Measurements from ENCODE around the gene FYTTD1.

Gene FYTTD1

DNA sequence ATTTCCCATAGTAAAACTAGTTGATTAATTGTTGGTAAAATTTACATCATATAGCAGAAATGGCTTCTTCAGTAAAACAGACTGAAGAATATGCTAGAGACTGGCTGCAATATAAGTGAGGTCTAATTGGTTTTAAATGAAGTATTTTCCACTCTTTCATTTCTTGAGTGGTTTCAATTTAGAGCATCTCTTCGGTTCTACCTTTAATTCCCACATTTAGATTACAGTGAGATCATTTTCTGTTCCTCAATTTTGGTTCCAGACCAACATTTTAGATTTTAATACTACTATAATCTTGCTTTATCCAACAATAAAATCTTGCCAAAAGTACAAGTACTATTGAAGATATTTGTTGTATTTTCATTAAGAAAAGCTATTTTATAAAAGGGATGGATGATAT, 40.4 kb downstream of the FYTTD1 start:
- no peak for DNase-seq (ENCODE audit: extremely low read depth in 1 of 2, low read depth in 1 of 2)

DNA sequence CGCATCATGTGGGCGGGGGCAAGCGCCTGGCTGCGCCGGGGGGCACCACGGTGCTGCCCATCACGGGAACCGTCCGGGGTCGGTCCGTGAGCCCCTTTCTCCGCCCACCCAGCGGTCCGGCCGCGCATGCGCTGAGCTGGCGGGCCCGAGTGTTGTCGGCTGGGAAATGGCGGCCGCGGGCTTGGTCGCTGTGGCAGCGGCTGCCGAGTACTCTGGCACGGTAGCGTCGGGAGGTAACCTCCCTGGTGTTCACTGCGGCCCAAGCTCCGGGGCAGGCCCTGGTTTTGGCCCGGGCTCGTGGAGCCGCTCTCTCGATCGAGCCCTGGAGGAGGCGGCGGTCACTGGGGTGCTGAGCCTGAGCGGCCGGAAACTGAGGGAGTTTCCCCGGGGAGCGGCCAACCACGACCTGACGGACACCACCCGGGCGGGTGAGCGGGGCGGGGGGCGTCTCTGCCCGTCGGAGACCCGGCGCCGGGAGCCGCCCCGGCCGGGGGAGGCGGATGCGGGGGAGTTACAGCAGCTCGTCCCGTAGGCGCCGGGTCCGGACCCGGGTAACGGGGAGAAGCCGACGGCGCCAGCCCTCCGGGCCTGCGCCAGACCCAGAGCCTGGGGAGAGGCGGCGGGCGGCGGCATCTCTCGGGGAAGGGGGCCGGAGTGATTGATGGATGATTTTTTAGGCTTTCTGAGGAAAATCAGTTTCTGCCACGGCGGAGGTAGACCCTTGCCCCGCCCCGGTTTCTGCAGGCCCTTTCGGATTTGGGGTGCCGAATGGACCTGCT, 41.6 kb downstream of the FYTTD1 start, which contains the start of gene LRCH3:
LRCH3 (plus strand) TSS at position 142 of the 779 bp plus-strand sequence; CDS start at position 167, 25 bp downstream.
- DNase-seq (ENCODE audit: extremely low read depth in 1 of 2, low read depth in 1 of 2): peak; percentile 72 to 75

DNA sequence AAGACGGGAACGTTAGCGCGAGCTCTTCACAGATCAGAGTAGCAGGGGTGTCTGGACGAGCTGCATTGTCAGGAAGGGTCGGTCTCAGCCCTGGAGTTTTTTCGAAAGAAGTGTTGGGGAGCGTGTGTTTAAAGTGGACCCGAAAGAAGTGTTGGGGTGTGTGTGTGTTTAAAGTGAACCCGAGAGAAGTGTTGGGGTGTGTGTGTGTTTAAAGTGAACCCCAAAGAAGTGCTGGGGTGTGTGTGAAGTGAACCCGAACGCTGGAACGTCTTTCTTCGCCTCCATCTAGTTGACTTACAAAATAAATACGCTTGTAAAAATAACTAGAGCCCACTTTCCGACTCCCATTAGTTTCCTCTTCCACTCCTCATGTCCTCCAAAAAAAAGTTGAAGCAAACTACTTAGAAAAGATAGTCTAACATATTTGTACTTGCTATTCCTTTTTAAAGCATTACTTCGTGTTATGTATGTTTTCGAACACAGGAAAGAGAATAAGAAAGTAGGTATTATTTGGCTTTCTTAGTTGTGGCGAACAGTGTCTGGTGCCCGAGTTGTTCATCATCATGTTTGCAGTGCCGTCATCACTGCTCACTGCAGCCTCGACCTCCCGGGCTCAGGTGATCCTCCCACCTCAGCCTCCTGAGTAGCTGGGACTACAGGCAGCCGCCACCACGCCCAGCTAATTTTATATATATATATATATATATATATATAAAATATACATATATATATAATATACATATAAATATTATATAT, 42.4 kb downstream of the FYTTD1 start:
- no peak for DNase-seq (ENCODE audit: extremely low read depth in 1 of 2, low read depth in 1 of 2)

DNA sequence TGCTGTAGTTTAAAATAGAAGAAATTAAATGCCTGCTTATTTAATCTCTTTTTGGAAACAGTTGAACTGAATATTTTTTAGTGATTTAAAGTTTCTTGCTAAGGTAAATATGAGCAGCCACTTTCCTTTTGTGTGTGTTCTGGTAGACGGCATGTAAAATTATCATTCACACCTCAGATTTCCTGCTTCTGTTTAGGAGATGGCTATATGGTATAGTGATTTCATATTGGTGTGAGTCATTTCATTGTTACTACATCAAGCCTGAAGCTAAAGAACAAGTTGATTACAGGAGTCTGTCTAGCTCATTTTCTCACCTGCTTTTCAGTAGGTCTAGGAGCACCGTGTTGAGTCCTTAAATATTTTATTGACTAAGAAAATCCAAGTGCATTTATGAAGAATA, 43.6 kb downstream of the FYTTD1 start:
- DNase-seq (ENCODE audit: extremely low read depth in 1 of 2, low read depth in 1 of 2): no peak

DNA sequence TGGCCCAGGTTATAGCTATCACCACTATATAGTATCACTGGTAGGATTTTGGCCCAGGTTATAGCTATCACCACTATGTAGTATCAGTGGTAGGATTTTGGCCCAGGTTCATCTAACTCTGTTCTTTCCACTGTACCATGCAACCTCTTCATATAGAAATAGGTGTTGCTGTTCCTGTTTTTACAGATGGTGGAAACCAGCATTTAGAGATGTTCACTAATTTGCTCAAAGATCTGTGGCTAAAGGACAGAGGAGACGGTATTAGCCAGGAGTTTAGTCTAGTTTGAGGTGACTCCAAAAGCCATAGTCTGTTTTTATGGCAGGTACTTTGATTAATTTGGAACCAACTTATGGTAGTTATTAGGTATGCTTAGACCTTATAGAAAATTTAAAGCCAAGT, 44.4 kb downstream of the FYTTD1 start:
- no peak for DNase-seq (ENCODE audit: extremely low read depth in 1 of 2, low read depth in 1 of 2)

DNA sequence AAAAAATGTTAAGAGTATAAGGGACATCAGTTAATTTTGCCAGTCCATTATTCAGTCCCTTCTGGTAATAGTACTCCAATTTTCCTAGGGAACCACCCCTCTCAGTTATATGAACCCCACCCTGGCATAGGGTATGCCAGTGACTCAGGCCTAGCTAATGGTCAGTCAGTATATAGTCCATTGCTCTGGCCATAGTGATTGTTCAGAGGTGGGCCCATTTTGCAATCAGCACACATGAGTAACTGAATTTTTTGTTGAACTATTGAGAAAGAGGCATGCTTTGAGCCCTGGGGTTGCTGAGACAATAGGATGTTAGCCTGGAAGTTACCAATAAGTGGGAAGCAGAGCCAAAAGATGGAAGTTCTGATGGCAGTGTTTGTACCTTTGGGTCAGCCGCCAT, 45.5 kb downstream of the FYTTD1 start:
- DNase-seq (ENCODE audit: extremely low read depth in 1 of 2, low read depth in 1 of 2): no peak

DNA sequence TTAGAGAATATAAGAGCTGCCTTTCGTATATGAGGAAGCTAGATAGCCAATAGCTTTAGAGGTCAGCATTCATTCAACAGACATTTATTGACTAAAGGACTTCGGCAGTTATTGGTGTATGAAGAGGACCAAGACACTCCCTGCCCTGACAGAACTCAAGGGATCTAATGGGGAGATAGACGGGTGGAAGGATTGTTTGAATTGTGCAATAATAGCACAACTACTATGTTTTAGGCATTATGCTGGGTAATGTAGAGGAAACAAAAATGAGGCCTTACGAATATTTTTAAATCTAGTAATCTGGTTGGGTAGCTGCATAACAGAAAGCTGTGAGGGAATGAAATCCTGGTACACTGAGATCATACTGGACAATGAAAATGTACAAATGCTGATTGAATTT, 46.4 kb downstream of the FYTTD1 start:
- DNase-seq (ENCODE audit: extremely low read depth in 1 of 2, low read depth in 1 of 2): no peak

DNA sequence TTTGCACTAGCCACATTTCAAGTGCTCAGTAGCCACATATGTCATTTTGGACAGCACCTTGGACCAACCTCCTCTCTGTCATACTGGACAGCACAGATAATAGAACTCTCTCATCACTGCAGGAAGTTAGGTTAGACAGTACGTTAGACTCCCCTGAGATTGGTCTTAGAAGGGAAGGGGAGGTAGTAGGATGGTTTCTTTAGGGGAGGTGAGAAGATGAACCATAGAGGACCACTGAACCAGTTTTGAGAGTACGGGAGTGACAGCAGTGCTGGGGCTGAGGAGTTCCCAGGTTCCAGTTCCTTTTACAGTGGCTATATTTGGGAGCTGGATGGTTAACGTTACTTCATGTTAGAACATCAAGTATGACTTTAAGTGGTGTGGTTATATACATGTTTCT, 49.2 kb downstream of the FYTTD1 start:
- no peak for DNase-seq (ENCODE audit: extremely low read depth in 1 of 2, low read depth in 1 of 2)

DNA sequence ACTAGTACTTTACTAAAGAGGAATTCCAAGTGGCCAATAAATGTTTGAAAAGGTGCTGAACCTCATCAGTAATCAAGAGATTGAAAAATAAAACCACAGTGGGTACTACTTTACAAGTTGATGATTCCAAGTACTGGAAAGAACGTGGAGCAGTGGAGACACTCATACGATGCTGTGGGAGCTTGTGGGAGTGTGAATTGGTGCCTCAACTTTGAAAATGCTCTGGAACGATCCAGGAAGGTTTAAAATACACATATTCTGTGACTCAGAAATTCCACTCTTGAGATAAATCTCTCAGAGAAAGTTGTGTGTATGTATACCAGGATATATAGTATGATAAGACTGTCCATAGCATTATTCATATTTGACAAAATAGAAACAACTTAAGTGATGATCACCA, 50.7 kb downstream of the FYTTD1 start:
- no peak for DNase-seq (ENCODE audit: extremely low read depth in 1 of 2, low read depth in 1 of 2)

DNA sequence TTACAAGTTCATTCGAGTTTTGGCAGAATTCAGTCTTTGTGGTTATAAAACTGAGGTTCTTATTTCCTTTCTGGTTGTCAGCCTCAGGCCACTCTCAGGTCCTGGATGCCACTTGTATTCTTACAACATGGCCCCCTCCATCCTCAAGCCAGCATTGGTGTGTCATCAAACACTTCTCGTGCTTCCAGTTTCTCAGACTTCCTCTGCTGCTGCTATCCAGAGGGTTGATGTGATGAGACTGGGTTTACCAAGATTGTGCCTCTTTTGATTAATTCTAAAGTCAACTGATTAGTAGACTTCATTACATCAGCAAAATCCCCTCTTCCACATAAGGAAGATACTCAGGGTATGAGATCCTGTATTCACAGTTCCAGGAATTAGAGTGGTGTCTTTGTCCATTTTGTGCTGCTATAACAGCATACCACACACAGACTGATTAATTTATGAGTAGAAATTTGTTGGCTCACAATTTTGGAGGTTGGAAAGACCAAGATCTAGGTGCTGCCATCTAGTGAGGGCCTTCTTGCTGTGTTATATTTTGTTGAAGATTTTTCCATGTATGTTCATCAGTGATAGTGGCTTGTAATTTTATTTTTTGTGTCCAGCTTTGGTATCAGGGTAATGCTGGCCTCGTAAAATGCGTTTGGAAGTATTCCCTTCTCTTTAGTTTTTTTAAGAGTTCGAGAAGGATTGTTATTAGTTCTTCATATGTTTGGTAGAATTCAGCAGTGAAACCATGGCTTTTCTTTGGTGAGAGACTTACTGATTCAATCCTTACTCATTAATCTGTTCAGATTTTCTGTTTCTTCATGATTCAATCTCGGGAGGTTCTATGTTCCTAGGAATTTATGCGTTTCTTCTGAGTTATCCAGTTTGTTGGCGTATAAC, 52.5 kb downstream of the FYTTD1 start:
- DNase-seq (ENCODE audit: extremely low read depth in 1 of 2, low read depth in 1 of 2): no peak

DNA sequence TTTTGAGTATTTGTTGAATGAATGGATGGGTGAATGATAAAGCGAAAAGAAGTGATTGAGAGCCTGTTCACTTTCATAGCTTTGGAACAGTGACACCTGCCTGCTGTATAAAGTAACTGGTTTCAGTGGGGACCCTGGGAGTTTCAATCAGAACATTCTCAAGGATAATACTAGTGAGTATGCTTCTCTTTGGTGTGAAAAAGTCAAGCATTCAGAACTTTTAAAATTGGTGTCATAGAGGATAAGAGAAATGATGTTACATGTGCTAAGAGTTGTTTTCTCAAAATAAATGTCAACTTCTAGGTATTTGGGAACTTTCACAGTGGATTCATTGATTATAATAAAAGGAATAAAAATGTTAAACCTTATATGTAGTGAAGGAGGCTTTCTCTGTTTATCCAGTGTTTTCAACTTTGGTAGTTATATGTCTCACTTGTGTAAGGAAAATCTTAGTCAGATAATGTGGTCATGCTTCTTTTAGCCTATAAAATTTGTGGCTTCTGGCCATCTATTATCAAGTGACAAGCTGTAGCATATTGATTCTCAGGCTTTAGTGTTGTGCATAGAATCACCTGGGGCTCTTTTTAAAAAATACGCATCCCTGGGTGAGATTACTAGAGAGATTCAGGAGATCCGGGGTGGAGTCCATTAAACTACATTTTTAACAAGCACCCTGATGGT, 53.2 kb downstream of the FYTTD1 start:
- no peak for DNase-seq (ENCODE audit: extremely low read depth in 1 of 2, low read depth in 1 of 2)

DNA sequence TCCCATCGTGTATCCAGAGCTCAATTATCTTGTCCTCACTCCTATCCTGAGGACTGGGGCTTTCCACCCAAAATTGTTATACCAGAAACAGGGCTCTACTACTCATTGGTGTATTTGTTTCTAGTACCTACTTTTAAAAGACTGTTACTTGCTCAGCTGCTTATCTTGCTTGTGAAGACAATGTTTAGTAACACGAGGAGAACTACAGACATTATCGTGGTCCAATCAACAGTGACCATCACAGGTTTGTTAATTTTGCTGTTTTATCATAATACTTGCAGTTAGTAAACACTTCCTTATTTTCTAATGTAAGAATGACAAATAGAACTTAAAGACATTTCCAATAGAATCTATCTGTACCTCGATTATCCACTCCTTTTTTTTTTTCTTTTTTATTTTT, 54.8 kb downstream of the FYTTD1 start:
- DNase-seq (ENCODE audit: extremely low read depth in 1 of 2, low read depth in 1 of 2): no peak

DNA sequence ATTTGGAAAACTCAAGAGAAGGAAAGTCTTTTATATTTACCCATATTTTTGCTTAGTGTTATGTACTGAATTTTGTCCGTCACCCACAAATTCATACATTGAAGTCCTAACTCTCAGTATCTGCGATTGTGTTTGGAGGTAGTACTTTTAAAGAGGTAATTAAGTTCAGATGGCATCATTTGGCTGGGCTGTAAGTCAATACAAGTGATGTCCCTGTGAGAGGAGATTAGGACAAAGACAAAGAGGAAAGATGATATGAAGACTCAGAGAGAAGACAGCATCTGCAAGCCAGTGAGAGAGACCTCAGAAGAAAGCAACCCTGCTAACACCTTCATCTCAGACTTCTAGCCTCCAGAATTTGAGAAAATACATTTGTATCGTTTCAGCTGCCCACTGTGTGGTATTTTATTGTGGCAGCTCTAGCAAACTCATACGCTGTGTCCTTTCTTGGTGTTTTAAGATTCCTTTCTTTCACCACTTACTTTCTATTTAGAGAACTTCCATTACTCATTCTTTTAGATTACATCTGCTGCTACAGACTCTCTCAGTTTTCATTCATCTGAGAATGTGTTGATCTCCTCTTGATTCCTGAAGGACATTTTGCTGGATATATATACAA, 58.4 kb downstream of the FYTTD1 start:
- no peak for DNase-seq (ENCODE audit: extremely low read depth in 1 of 2, low read depth in 1 of 2)

DNA sequence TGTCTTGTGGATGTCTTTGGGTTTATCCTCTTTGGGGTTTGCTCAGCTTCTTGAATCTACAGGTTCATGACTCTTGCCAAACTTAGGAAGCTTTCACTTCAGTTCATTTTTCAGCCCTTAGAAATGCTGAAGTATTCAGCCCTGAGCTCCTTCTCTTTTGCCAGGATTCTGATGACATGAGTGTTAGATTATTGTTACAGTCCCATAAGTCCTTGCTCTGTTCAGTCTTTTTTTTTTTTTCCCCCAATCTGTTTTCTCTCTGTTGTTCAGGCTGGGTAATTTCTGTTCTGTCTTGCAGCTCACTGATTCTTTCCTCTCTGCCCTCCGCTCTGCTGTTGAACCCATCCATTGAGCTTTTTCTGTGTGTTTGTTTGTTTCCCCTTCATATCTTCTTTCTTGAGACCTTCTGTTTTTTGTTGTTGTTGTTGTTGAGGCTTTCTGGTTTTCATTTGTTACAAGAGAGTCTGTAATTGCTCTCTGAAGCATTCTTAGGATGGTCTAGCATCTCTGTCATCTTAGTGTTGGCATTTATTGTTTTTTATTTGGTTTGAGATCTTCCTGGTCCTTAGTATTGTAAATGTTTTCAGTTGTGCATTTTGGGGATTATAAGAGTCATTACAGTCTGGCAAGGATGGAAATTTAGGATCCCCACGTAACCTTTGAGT, 59.8 kb downstream of the FYTTD1 start:
- no peak for DNase-seq (ENCODE audit: extremely low read depth in 1 of 2, low read depth in 1 of 2)

DNA sequence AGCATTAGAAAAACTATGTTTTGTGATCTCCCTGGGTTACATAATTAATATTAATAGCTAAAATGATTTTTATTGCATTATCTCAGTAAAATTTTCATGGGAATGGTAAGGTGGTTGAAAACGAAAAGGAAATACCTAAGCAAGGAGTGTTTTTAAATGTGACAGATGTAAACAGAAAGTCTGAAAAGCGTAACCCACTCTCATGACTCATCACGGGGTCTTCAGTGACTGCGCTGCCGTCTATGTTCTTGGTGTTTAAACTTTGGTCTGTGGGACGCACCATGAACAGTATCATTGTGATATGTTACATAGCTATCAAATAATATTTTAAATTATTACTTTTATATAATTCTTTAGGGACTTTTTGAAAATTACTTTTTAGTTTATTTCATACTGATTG, 61.2 kb downstream of the FYTTD1 start:
- no peak for DNase-seq (ENCODE audit: extremely low read depth in 1 of 2, low read depth in 1 of 2)

DNA sequence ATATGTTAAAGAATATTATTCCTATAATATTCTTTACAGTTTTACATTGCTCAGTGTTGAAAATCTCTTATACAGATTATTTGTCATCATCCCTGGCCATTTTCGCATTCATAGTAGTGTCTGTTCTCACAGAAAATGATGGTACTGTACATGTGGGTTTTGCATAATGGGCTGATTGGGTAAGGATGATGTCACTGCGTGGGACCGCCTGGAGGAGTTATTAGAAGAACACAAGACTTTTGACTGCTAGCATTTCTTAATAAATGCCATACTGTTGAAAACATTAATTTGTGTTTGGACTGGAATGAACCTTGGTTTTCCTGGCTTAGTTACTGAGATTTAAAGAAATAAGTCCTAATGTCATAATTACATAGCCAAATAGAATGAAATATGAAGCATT, 61.7 kb downstream of the FYTTD1 start:
- no peak for DNase-seq (ENCODE audit: extremely low read depth in 1 of 2, low read depth in 1 of 2)

DNA sequence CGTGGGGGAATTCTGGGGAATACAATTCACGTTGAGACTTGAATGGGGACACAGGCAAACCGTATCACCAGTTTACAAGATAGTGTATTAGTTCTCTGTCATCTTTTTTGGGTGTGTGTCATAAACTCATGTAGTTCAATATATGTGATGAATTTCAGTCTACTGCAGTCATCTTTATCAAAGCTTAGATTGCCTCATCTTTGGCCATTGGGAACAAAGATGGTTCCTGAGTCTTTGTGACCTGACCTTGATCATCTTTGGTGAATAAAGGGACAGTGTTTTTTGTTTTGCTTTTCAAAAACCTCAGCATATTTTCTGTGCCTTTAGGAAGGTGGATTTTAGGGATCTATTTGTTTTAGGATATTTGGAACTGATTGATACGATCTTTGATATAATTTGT, 64.7 kb downstream of the FYTTD1 start:
- DNase-seq (ENCODE audit: extremely low read depth in 1 of 2, low read depth in 1 of 2): no peak

DNA sequence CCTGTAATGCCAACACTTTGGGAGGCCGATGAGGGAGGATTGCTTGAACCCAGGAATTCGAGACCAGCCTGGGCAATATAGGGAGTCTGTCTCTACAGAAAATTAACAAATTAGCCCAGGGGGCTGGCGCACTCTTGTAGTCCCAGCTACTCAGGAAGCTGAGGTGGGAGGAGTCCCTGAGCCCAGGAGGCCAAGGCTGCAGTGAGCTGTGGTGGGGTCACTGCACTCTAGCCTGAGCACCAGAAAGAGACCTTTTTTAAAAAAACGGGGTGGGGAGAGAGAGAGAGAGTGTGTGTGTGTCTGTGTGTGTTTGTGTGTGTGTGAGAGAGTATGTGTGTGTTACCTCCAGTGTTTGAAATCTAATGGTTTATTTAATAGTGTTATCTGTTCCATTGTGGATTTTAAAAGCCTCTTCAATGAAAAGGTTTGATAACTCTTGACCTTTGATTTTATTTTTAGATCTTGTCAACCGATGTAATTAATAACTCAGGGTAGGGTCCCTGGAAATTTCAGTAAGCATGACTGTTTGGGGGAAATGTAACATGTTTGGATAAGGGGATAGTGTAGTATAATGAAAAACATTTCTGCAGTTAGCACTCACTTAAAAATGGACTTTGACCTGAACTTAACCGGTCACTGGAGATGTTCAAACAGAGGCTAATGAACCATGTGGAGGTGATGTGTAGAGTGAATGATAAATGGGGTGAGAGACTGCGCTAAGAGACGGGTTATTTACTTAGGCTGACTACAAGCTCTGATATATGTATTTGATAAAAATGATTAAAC, 71.1 kb downstream of the FYTTD1 start:
- DNase-seq (ENCODE audit: extremely low read depth in 1 of 2, low read depth in 1 of 2): no peak

DNA sequence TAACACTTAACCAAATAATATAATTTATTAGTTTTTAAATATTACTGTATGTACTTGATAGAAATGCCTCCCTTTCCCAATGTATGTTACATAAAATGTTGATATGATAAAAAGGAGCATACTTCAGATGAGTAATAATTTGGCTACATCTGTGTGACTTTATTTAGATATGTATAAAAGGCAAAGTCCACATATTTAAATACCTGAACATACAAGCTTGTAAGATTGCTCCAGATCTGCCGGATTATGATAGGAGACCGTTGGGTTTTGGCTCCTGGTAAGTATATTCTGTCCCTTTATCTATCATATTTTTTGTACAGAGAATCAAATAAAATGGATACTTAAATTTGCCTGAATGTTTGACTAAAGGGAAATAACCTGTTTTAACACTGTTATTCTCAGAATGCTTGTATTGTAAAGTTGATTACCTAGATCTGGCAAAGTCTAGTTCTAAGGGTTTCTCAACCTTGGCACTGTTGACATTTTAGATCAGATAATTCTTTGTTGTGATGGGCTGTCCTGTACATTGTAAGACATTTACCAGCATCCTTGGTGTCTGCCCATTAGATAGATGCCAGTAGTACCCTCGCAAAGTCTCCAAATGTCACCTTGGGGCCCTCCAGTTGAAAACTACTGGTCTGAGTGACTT, 79.8 kb downstream of the FYTTD1 start:
- DNase-seq (ENCODE audit: extremely low read depth in 1 of 2, low read depth in 1 of 2): no peak
